Lower leg skin (tissue), 3 donors: ENCODE data around the gene TOR4A.

Experiments
- CTCF ChIP-seq, 3 donors: fragments of 450-650 bp; IDR thresholded peaks; one replicate each; pipeline ENCODE4 v1.5.1; 2016; ENCODE audit warnings: antibody characterized with exemption in 3 of 3, mild to moderate bottlenecking in 3 of 3, moderate library complexity in 2 of 3
- POLR2A ChIP-seq, 2 donors: fragments of 450-650 bp; IDR thresholded peaks; one replicate each; pipeline ENCODE4 v1.6.1; 2016 to 2017; ENCODE audit warnings: antibody characterized with exemption in 2 of 2, mild to moderate bottlenecking in 1 of 2, moderate library complexity in 1 of 2

- TF ChIP-seq CTCF (IDR thresholded peaks at IDR 0.05) (no peak), POLR2A (IDR thresholded peaks at IDR 0.05) (no peak)
Observed at GRCh38 chr9:137266585-137267453, 10.7 kb upstream of the TOR4A start.
